Cardiac fibroblast (primary cell): ENCODE results near the gene DSCAML1.
A peak's percentile ranks its signal among the peaks of the same experiment; 100 is the strongest.

Experiments
- DNase-seq, 2 donors: peaks; one replicate each; pipeline versions ENCODE4 v3.0.0 to v3.0.0-alpha.2; 2010; ENCODE audit warnings: low read depth in 2 of 2
- H3K4me3 ChIP-seq, 2 donors: replicated peaks in 1 of 2; 1 replicate in 1 of 2; 2 replicates in 1 of 2; pipeline ENCODE4 v1.5.1; 2011; ENCODE audit warnings: low read depth in 2 of 2, low read length in 2 of 2, mild to moderate bottlenecking in 2 of 2, moderate library complexity in 1 of 2
- TF ChIP-seq, protein P1 (sequence below): IDR thresholded peaks from one replicate; pipeline ENCODE4 v1.5.1; 2011; ENCODE audit warnings: low read depth, mild to moderate bottlenecking, low read length, inconsistent platforms

The DSCAML1 gene

DNA sequence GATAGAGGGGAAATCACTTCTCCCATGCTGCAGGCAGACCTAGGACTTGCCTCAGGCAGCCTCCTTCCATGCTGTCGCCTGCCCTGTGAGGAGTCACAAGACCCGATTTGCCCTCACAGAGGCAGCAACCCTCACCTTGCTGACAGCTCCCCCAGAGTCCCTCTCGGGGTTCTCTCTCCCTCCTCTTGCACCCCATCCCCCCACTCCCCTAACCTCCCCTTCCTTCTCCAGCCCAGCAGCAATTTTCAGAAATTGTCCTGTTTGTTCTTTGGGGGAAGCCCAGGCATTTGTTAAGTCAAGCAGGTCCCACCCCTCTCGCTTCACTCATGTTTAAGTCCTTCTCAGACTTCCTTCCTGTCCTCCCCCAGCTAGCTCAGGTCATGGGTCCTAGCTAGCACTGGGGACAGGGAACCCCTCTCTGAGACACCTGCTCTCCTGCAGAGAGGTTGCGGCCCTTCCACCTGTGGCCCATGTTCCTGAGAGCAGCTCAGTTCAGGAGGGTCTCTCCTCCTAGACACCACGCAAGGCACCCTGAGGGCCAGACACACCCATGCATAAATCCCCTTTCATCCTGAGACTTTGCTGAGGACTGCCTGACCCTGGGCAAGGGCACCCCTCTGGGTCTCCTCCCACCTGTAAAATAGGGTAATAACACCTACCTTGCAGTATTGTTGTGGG lies 33.8 kb upstream of the DSCAML1 start:
- TF ChIP-seq, protein P1, sequence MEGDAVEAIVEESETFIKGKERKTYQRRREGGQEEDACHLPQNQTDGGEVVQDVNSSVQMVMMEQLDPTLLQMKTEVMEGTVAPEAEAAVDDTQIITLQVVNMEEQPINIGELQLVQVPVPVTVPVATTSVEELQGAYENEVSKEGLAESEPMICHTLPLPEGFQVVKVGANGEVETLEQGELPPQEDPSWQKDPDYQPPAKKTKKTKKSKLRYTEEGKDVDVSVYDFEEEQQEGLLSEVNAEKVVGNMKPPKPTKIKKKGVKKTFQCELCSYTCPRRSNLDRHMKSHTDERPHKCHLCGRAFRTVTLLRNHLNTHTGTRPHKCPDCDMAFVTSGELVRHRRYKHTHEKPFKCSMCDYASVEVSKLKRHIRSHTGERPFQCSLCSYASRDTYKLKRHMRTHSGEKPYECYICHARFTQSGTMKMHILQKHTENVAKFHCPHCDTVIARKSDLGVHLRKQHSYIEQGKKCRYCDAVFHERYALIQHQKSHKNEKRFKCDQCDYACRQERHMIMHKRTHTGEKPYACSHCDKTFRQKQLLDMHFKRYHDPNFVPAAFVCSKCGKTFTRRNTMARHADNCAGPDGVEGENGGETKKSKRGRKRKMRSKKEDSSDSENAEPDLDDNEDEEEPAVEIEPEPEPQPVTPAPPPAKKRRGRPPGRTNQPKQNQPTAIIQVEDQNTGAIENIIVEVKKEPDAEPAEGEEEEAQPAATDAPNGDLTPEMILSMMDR, result no peak
- no peak overlapping the region for H3K4me3 ChIP-seq
- no peak for DNase-seq

DNA sequence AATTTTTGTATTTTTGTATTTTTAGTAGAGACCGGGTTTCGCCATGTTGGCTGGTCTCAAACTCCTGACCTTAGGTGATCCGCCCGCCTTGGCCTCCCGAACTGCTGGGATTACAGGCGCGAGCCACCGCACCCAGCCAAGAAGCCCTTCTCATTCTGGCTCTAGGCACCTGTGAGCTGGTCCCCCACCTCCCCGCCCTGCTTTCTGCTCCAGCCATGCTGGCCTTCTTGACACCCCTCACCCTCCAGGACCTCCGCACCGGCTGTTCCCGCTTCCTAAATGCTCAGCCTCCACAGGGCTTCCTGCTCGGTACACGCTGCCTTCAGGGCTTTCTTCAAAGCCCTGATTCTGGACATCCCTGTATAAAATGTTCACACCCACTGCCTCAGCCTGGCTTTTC lies 33.1 kb upstream of the DSCAML1 start:
- no peak for DNase-seq
- TF ChIP-seq, protein P1, result no peak
- H3K4me3 ChIP-seq, result no peak overlapping the region

DNA sequence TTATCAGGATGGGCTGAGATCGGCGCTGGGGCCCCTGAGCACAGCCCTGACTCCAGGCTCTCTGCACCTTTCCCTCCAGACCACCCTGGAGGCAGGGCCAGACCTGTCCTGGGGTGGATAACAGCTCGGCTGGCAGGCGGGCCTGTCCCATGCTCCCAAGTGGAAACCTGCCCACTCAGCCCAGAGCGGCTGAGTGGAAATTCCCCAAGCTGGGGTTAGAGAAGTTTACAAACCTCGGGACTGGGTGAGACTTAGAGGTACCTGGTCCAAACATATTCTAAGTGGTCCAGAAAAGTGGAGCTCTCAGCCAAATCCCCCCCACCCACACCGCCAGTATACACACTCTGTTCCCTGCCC lies 32.3 kb upstream of the DSCAML1 start:
- DNase-seq, result no peak

DNA sequence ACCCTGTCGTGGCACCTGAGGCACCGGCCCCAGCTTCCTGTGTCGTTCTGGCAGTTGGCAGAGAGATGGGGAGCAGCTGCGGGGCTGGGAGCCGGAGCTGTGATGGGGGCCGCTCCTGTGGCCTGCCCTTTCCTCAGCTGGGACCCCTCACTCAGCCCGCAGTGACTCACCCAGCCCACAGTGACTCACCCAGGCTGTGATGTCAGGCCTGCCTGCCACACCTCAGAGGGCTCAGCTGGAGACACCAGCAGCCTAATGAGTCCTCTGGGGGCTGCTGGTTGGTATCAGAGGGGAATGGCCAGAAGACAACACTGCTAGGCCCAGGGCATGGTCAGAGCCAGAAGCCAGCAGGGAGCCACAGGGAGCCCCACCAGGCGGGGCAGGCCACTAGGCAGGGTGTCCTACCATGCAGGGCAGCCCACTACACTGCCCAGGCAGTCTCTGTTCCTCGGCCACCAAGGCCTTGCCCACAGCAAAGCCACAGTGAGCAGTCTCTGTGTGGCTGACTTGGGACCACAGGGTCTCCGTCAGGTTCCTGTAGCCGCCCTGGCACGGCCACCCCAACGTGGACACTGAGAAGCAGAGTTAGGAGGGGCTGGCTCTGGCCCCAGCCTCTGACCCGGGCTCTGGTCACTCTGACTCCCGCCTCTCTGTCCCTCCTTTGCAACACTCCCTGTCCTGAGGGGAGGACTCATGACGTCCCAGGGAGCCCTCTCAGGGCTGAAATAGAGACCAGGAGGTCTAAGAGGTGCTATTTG lies 31.8 kb upstream of the DSCAML1 start:
- no peak overlapping the region for H3K4me3 ChIP-seq
- TF ChIP-seq, protein P1, result no peak

More for the DNA sequence above, 32.3 kb upstream of the DSCAML1 start:
- TF ChIP-seq, protein P1, result no peak
- H3K4me3 ChIP-seq, result no peak overlapping the region

DNA sequence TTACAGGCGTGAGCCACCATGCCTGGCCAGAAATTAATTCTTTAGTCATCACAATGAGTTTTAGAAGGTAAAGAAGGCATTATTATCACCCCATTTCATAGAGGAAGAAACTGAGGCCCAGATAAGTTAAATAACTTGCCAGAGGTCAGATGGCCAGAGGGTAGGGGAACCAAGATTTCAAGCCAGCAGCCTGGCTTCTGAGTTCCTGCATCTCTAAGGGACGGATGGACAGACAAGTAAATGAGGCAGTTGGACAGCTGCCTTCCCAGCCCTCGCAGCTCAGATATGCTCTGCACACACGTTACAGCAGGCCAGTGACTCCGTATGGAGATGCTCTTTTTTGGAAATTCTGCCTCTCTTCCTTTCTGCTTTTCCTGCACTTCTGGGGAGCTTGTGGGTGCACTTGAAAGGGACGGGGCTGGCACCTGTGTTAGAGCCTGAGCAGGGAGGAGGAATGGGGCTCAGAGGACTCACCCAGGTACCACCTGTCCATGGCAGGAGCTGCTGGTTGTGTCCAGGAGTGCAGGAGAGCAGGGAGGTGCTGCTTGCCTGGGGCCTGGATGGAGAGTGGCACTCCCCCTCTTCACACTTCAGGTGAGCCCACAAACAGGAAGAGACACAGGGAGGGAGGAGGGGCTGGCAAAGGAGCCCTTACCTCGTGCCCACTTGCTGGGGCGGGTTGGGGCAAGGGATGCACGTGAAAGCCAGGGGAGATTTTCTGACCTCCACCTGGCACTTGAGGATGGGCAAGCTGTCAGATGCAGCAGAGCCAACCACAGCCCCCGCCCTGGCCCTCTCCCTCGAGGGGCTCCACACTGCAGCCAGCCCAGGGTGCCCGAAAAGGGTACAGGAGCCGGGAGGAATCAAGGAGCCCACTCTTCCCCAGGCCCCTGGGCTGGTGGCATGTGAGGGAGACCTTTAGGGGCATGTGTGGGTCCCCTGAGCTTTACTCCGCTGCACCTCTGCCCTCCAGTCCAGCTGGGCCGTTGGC lies 30.8 kb upstream of the DSCAML1 start:
- no peak overlapping the region for H3K4me3 ChIP-seq
- TF ChIP-seq, protein P1, result no peak
- DNase-seq, result no peak

More for the DNA sequence above, 31.8 kb upstream of the DSCAML1 start:
- peak; percentile 51 to 53 for DNase-seq

DNA sequence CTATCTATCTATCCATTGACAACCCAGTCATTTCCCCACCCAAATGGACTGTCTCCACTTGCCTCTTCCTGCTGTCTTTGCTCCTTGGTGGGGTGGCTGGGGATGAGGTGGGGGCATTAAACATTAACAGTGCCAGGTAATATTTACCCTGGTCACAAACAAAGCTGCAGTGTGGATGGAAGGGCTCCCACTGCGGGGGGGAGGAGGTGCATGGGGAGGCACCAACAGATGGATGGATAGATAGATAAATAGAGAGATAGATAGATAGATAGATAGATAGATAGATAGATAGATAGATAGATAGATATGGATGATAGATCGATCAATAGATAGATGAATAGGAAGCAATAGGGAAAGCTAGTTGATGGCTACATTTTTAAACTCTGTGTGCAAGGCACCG lies 29.8 kb upstream of the DSCAML1 start:
- TF ChIP-seq, protein P1, result no peak
- H3K4me3 ChIP-seq, result no peak overlapping the region
- no peak for DNase-seq
